MG63 (cell line): Measurements from ENCODE around the gene PRSS8. TPM values are rescaled to one million over a fixed set of nuclear protein-coding genes. Genes with fewer than 3 reads are reported as not detected.
"Not testable (repeated sequence)": the region's sequence is repeated elsewhere in the genome, so short reads cannot be mapped to it uniquely, and the experiment has no call there.

Source experiments
- DNase-seq: peaks from one replicate; pipeline ENCODE4 v3.0.0-alpha.2; 2020
- H3K27me3 ChIP-seq: fragments of 250-450 bp; sonication (Bioruptor Pico); 2 replicates; pipeline ENCODE4 v1.5.1; 2020; ENCODE audit warnings: mild to moderate bottlenecking, moderate library complexity
- H3K36me3 ChIP-seq: fragments of 250-450 bp; sonication (Bioruptor Pico); 2 replicates; pipeline ENCODE4 v1.5.1; 2020; ENCODE audit warnings: mild to moderate bottlenecking, moderate library complexity
- H3K4me3 ChIP-seq: fragments of 250-450 bp; sonication (Bioruptor Pico); 2 replicates; pipeline ENCODE4 v1.5.1; 2020; ENCODE audit warnings: mild to moderate bottlenecking, moderate library complexity
- H3K9me3 ChIP-seq: fragments of 250-450 bp; sonication (Bioruptor Pico); 2 replicates; pipeline ENCODE4 v1.5.1; 2020; ENCODE audit warnings: mild to moderate bottlenecking, moderate library complexity
- total RNA-seq: library from RNA; depleted of rRNA; stranded (reverse); fragments of >200 nt; shearing (Covaris generic); gene quantifications from 2 replicates; pipeline ENCODE4 v1.2.3, GENCODE V29; 2014; ENCODE audit warnings: low replicate concordance

Gene PRSS8
- total RNA-seq, 1 experiment from 2014 or later = not detected

DNA sequence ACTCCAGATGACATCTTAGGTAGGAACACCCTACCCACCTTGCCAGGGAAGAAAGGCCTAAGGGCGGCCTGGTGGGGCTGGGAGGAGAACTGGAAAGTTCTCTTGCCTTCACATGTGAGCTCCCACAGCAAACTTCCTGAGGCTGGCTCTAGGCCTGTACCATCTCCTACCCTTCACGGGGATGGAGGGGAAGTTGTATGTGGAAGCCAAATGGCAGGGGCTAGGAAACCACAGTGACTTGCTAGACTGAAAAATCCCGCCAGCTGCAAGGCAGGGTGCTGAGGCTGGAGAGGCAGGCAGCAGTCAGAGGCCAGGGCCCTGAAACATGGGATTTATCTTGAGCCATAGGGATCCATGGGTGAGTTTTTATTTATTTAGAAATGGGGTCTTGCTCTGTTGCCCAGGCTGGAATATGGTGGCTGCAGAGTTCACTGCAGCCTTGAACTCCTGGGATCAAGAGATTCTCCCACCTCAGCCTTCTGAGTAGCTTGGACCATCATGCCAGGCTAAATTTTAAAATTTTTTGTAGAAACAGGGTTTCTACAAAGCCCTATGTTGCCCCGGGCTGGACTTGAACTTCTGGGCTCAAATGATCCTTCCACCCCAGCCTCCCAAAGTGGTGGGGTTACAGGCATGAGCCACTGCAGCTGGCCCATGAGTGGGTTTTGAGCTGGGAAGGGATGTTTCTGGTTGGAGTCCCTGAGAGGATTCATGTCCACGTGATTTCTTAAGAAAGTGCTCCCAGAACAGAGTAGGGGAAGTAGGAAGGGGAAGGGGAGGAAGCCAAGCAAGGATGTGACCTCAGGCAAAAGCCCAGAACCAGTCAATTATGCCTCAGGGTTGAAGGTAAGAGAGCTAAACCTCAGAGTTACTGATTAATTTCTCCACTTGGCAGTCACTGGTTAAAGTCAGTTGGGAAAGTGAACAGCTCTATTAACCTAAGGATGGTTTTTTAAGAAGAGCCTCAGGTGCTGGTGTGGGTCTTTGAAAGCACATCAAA lies 22.1 kb downstream of the PRSS8 start:
- H3K36me3 ChIP-seq = peaks cover 46% of the 10 kb centered on the region
- no peak for DNase-seq
- H3K4me3 ChIP-seq = no peak overlapping the region
- H3K9me3 ChIP-seq = no peaks in the 10 kb centered on the region
- H3K27me3 ChIP-seq = no peaks in the 10 kb centered on the region

DNA sequence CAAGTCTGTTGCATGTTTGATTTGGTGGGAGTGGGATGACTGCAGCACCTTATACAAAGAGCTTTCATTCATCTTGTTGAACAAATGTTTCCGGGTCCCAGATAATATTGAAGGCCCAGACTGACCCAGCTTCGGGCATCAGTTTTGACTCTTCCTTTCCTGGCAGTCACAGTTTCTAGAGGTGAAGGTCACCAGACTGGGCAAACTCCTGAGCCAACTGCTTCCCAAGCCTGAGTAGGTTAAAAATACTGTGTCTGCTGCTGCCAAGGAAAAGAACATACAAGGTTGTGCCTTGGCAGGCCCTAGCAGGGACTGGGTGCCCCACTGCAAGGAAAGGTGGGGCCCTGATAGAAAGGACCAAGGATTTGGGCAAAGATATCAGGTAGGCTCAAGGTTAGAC lies 22.8 kb downstream of the PRSS8 start:
- no peak overlapping the region for H3K4me3 ChIP-seq
- H3K36me3 ChIP-seq = peaks cover 45% of the 10 kb centered on the region
- DNase-seq = no peak
- H3K9me3 ChIP-seq = no peaks in the 10 kb centered on the region
- H3K27me3 ChIP-seq = no peaks in the 10 kb centered on the region

DNA sequence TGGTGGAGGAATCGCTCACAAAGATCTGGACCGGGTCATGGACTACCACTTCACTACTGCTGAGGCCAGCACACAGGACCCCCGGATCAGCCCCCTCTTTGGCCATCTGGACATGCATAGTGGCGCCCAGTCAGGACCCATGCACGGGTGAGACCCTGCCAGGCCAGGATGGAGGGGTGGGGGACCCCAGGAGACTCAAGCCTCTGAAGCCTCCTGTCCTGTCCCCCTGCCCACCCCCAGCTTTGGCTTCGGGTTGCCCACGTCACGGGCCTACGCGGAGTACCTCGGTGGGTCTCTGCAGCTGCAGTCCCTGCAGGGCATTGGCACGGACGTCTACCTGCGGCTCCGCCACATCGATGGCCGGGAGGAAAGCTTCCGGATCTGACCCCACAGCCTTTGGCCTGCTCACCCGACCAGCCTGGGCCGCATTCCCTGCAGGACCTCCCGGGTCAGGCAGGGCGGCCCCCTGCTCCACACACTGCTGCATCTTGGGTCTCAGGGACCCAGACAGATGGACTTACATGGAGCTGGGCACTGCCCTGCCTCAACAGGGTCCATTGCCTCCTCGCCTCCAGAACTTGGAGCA lies 23.6 kb downstream of the PRSS8 start:
- no peak for DNase-seq
- Histone ChIP-seq H3K9me3 (no peaks in the 10 kb centered on the region), H3K27me3 (no peaks in the 10 kb centered on the region), H3K4me3 (no peak overlapping the region), H3K36me3 (peaks cover 45% of the 10 kb centered on the region)

DNA sequence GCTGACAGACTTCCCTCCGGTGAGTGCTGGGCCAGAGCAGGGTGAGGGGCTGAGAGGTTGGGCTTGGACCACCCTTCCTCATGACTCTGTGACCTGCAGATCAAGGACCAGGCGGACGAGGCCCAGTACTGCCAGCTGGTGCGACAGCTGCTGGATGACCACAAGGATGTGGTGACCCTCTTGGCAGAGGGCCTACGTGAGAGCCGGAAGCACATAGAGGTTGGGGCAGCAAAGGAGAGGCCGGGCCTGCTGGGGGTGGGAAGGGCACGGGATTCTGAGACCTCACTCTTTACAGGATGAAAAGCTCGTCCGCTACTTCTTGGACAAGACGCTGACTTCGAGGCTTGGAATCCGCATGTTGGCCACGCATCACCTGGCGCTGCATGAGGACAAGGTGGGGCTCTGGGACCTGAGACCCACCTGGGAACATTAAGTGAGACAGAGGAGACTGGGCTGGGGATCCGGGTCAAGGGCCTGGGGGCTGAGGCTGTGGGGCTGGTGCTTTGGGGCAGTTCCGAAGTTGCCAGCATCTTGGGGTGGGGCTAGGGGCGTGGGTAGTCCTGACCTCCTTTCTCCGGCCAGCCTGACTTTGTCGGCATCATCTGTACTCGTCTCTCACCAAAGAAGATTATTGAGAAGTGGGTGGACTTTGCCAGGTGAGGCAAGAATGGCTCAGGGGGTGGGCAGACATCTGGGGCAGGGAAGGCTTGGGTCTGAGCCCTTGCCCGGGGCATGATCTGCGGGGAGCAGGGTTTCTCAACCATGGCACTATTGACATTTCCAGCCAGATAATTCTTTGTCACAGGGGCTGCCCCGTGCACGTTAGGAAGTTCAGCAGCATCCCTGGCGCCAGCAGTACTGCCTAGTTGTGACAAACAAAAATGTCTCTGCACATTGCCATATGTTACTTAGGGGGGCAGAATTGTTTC lies 25.2 kb downstream of the PRSS8 start:
- Histone ChIP-seq H3K4me3 (no peak overlapping the region), H3K36me3 (peaks cover 40% of the 10 kb centered on the region), H3K27me3 (no peaks in the 10 kb centered on the region), H3K9me3 (no peaks in the 10 kb centered on the region)
- DNase-seq = no peak

DNA sequence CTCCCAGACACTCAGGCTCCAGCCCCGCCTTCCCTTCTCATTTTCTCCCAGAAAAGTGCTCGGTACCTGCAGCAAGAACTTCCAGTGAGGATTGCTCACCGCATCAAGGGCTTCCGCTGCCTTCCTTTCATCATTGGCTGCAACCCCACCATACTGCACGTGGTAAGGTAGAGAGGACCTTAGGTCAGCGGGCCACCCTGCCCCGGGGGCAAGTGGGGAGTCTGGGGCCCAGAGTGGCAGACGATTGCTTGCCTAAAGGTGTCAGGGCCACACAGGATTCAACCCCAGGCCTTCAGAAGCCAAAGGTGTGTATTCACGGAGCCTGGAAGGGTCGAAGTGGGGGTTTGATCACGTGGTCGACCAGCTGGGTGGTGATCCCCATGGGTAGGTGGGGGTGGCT lies 25.9 kb downstream of the PRSS8 start:
- no peaks in the 10 kb centered on the region for H3K27me3 ChIP-seq
- H3K36me3 ChIP-seq = peaks cover 40% of the 10 kb centered on the region
- H3K9me3 ChIP-seq = no peaks in the 10 kb centered on the region
- no peak for DNase-seq
- no peak overlapping the region; the same call in 1 of the 2 replicates for H3K4me3 ChIP-seq

DNA sequence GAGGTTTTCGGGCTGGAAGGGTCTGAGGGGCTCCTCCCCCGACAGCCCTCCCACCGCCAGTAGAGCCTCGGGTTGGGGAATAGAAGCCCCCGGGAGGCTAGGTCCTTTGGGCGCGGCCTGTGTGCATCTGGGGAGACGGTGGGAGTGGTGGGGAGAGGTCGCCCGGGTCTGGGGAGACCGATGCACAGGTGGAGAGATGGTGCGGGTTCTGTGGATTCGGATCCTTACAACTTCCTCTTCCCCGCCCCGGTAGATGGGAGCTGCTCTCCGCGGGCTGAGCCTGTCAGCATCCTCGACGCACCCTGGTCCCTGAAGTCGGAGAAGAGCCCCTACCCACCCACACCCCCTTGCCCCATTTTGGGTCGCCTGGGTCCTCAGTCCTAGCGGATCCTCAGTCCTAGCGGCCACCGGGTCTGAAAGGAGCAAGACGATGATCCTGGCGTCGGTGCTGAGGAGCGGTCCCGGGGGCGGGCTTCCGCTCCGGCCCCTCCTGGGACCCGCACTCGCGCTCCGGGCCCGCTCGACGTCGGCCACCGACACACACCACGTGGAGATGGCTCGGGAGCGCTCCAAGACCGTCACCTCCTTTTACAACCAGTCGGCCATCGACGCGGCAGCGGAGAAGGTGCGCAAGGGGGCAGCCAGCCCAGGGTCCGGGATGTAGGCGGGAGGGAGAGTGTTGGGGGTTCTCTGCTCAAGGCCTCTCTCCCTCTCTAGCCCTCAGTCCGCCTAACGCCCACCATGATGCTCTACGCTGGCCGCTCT lies 26.6 kb downstream of the PRSS8 start:
- DNase-seq = no peak
- H3K4me3 ChIP-seq = peak overlapping the region; percentile 88
- H3K36me3 ChIP-seq = peaks cover 40% of the 10 kb centered on the region
- no peaks in the 10 kb centered on the region for H3K9me3 ChIP-seq
- H3K27me3 ChIP-seq = no peaks in the 10 kb centered on the region

DNA sequence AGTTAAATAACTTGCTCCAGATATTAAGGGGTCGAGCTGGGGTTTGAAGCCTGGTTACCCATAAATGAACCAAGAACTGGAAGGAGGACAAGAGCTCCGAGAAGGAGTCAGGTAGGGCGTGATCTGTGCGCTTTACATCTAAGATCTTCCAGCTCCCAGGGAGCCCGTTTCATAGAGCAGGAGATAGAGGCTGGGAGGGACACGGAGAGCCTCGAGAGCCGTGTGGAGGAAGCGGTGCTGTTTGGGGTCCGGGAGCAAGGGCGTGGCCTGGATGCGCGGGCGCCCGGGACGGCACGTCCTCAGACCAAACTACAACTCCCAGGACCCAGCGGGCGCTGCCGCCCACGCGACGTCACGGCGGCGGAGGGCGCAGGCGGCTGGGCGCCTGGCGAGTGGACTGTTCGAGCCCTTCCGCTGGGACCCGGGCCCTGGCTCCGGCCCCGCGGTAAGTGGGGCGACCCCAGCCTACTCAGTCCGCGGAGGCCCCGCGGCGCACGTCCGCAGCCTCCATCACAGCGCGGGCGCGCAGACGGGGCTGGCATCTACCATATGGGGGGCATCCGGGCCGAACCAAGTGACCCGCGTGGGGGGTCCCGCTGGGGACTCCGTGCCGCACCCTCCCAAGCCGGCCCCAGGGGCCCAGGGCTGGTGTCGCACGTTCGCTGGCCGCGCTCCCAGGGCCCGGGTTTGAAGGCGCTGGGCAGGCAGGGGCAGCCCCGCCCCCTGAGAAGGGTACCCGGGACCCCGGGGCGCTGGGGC lies 27.3 kb downstream of the PRSS8 start, which contains the start of gene BCKDK:
Gene BCKDK (plus strand): TSS at position 352 of the 759 bp plus-strand sequence. CDS start 838 bp downstream, outside the sequence.
- H3K9me3 ChIP-seq = no peaks in the 10 kb centered on the region
- peak within 1 kb of the TSS; percentile 88 for H3K4me3 ChIP-seq
- H3K36me3 ChIP-seq = peaks cover 40% of the 10 kb centered on the region
- H3K27me3 ChIP-seq = no peaks in the 10 kb centered on the region
- peak; percentile 92 for DNase-seq

DNA sequence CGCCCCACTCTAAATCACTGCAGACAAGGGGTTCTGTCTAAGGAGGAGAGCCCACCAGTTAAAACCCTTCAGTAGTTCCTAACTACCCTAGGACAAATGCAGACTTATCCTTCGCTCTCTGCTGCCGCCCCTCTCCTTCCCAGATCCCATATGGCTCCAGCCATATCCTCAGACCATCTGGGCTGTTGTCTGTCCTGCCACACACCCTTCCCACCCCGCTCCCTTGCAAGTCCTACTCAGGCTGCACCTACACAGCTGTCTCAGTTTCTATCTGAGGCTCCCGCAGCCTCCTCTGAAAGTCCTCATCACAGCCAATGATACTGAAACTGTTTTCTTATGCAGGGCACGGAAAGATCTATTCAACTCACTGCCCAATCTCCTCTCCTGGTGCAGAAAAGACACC lies 28.1 kb downstream of the PRSS8 start:
- Histone ChIP-seq H3K36me3 (peaks cover 34% of the 10 kb centered on the region), H3K4me3 (peak overlapping the region; percentile 88)

DNA sequence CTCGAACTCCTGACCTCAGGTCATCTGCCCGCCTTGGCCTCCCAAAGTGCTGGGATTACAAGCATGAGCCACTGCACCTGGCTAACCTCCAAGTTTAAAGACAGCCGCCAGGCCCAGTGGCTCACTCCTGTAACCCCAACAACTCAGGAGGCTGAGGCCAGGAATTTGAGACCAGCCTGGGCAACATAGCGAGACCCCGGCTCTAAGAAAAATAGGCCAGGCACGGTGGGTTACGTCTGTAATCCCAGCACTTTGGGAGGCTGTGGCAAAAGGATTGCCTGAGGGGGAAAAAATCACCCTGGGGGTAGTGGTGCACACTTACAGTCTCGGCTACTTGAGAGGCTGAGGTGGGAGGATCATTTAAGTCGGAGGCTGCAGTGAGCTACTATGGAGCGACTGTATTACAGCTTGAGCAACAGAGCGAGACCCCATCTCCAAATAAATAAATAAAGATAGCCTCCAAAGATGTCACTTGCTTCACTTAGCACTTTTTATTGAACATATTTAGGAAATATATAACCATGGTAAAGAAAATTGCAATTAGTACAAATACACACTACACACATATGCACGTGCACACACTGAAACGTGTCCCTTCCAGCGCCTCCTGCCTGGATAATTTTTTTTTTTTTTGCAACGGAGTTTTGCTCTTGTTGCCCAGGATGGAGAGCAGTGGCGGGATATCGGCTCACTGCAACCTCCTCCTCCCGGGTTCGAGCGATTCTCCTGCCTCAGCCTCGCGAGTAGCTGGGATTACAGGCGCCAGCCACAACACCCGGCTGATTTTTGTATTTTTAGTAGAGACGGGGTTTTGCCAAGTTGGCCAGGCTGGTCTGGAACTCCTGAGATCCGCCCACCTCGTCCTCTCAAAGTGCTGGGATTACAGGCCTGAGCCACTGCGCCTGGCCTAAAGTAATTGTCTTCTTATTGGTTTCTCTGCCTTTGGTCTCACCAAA lies 28.7 kb downstream of the PRSS8 start:
- no peaks in the 10 kb centered on the region for H3K27me3 ChIP-seq
- H3K9me3 ChIP-seq = no peaks in the 10 kb centered on the region
- H3K4me3 ChIP-seq = no peak overlapping the region
- no peak for DNase-seq
- peaks cover 27% of the 10 kb centered on the region for H3K36me3 ChIP-seq

More for the DNA sequence above, 28.1 kb downstream of the PRSS8 start:
- DNase-seq = no peak
- Histone ChIP-seq H3K9me3 (no peaks in the 10 kb centered on the region), H3K27me3 (no peaks in the 10 kb centered on the region)

DNA sequence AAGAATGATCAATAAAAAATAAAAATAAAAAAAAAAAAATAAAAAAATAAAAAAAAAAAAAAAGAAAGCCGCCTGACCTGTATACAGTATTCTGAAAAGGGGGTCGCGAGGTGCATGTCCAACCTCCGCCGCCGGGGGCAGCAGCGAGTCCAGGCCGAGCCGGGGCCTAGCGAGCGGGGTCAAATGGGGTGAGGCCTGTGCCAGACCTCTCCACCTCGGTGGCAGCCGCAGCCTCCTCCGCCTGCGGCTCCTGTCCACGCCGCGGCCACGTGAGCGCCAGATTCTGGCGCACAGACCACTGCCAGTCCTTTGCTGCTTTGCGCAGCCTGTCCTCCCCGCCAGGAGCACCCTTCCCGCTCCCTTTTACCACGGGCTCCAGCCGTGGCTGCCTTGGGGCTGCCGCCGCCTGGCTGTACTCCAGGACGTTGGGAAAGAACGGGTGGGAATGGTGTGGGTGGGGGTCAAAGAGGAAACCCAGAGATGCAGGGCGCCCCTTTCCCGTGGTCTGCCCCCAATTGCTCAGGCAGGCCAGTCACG lies 29.8 kb downstream of the PRSS8 start:
- peak; percentile 90 for DNase-seq
- no peaks in the 10 kb centered on the region for H3K27me3 ChIP-seq
- H3K4me3 ChIP-seq = no peak overlapping the region
- no peaks in the 10 kb centered on the region for H3K9me3 ChIP-seq
- peaks cover 17% of the 10 kb centered on the region for H3K36me3 ChIP-seq

DNA sequence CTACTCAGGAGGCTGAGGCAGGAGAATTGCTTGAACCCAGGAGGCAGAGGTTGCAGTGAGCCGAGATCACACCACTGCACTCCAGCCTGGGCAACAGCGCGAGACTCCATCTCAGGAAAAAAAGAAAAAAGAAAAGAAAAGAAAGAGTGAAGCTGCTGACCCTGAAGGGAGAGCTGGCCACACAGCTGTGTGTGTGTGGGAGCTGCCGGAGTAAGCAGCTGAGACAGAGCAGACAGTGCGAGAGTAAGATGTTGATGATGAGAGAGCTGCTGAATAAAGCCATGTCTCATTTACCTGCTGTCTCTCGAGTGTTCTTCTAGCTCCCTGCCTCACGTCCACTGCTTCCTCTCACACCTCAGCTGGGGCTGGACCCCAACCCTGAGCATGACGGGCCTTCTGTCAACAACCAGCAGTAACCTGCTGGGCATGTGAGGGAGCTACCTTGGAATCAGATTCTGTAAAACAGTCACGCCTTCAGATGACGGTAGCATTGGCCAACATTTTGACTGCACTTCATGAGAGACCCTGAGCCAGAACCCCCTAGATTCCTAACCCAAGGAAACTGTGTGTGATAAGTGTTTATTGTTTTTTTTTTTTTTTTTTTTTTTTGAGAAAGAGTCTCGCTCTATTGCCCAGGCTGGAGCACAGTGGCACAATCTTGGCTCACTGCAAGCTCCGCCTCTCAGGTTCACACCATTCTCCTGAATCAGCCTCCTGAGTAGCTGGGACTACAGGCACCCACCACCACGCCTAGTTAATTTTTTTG lies 34.5 kb downstream of the PRSS8 start:
- not testable (repeated sequence) for DNase-seq, H3K27me3 ChIP-seq, H3K4me3 ChIP-seq, H3K36me3 ChIP-seq, H3K9me3 ChIP-seq

DNA sequence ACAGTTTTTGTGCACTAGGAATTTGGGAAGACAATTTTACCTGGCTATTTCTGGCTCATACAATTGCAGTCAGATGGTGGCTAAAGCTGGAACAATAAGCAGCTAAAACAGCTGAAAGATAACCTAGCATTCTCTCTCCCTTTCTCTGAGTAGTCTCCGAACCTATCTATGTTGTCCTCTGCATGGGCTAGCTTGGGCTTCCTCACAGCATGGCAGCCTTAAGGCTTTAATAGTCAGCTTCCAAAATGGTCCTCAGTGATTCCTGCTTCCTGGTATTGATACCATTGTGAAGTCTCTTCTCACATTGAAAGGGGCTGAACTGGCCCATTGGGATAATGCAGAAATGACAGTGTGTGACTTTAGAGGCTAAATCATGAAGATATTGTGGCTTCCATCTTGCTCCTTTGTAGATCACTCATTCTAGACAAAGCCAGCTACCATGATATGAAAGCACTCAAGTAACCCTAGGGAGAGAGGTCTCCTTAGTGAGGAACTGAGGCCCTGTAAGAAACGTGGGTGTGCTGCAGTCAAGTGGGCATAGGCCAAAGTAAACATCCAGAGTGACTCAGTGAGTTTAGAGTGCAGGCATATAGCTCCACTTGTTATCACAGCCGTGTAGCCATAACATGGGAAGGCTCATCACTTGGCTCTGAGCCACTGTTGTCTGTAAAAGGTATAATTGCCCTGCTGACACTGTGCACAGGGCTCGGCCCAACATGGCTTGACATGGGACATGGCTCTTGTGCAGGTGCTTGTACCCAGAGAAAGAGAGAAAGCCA lies 35.5 kb downstream of the PRSS8 start:
- peaks cover 5% of the 10 kb centered on the region; the same call in 1 of the 2 replicates for H3K9me3 ChIP-seq
- no peak for DNase-seq
- no peaks in the 10 kb centered on the region for H3K27me3 ChIP-seq
- H3K36me3 ChIP-seq = peaks cover 3% of the 10 kb centered on the region
- no peak overlapping the region for H3K4me3 ChIP-seq
